ENCODE data around the gene FLNB. TPM values are rescaled to one million over a fixed set of nuclear protein-coding genes. Genes with fewer than 3 reads are reported as not detected.
A peak's percentile ranks its signal among the peaks of the same experiment; 100 is the strongest.

FLNB gene
- total RNA-seq, 1 experiment from 2014 or later = 127 TPM

DNA sequence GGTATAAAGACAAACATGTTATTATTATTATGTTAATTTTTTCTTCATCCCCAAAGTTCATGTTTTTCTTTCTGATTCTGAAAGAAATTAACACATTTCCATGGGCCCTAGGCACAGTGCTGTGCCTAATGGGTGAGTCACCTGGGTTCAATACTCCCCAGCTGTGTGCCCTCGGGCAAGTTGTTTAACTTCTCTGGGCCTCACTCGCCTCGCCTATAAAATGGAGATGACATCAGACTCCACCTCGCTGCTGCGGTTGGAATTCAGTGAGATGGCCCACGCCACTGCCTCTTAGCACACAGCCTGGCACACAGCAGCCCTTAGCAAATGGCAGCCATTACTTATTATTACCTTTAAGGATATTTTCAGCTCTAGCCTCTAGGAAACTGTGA, 179.9 kb downstream of the FLNB start:
- ChIA-PET POLR2A (interaction anchor here (0.7 to 1.0 kb wide), 2 partner anchors 61 to 118 kb away, joined by 3 to 7 read pairs; partner anchors contain the start of genes HTD2 and RPP14), CTCF (interaction anchor here (0.5 to 8.1 kb wide), 52 partner anchors 9 to 450 kb away, joined by 3 to 126 read pairs (median 4); partner anchors contain the start of genes ABHD6, DNASE1L3, FLNB and HTD2)
- Mint-ChIP-seq H3K27ac (no peak overlapping the region; the same call in 1 of the 2 replicates), H3K27me3 (ENCODE audit: low read depth) (no peaks in the 10 kb centered on the region), H3K9me3 (no peaks in the 10 kb centered on the region), H3K4me1 (peaks cover 16% of the 10 kb centered on the region), H3K36me3 (no peaks in the 10 kb centered on the region), H3K4me3 (no peak overlapping the region)
- DNase-seq (ENCODE audit: low spot score) (no peak), ATAC-seq (no peak)
- TF ChIP-seq, protein P1, sequence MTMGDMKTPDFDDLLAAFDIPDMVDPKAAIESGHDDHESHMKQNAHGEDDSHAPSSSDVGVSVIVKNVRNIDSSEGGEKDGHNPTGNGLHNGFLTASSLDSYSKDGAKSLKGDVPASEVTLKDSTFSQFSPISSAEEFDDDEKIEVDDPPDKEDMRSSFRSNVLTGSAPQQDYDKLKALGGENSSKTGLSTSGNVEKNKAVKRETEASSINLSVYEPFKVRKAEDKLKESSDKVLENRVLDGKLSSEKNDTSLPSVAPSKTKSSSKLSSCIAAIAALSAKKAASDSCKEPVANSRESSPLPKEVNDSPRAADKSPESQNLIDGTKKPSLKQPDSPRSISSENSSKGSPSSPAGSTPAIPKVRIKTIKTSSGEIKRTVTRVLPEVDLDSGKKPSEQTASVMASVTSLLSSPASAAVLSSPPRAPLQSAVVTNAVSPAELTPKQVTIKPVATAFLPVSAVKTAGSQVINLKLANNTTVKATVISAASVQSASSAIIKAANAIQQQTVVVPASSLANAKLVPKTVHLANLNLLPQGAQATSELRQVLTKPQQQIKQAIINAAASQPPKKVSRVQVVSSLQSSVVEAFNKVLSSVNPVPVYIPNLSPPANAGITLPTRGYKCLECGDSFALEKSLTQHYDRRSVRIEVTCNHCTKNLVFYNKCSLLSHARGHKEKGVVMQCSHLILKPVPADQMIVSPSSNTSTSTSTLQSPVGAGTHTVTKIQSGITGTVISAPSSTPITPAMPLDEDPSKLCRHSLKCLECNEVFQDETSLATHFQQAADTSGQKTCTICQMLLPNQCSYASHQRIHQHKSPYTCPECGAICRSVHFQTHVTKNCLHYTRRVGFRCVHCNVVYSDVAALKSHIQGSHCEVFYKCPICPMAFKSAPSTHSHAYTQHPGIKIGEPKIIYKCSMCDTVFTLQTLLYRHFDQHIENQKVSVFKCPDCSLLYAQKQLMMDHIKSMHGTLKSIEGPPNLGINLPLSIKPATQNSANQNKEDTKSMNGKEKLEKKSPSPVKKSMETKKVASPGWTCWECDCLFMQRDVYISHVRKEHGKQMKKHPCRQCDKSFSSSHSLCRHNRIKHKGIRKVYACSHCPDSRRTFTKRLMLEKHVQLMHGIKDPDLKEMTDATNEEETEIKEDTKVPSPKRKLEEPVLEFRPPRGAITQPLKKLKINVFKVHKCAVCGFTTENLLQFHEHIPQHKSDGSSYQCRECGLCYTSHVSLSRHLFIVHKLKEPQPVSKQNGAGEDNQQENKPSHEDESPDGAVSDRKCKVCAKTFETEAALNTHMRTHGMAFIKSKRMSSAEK (CRISPR knock-in tag; IDR thresholded peaks at IDR 0.05; ENCODE audit: borderline replicate concordance) = no peak

DNA sequence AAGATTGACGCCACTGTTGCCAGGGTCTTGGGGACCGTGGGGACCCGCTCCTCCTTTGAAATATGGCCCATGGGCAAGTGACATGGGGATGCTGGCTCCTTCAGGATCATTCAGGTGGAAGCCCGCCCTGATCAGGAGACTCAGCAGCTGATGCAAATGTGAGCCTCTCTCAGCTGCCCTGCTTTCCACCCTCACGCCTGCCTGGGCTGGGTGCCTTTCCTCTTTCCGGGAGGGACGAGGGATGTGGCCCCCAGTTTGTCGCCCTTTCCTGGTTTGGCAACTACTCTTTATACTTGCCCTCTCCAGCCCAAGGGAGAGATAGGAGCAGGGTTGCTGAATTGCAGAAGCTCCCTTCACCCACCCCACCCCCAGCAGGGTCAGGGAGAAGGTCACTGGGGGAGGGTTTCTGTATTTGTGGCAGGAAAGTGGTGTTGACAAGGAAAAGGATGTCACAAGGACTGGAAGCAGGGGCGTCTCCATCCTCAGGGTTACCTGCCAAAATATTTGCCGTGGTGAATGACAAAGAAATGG, 180.8 kb downstream of the FLNB start:
- peaks cover 16% of the 10 kb centered on the region for H3K4me1 Mint-ChIP-seq
- no peaks in the 10 kb centered on the region for H3K27me3 Mint-ChIP-seq (ENCODE audit: low read depth)
- TF ChIP-seq TP53 (CRISPR knock-in tag; IDR thresholded peaks at IDR 0.05) (no peak), GABPB1 (CRISPR knock-in tag; IDR thresholded peaks at IDR 0.05) (peak; percentile 51)
- H3K36me3 Mint-ChIP-seq = no peaks in the 10 kb centered on the region
- DNase-seq (ENCODE audit: low spot score) = no peak
- H3K4me3 Mint-ChIP-seq = no peak overlapping the region
- ATAC-seq = no peak
- CTCF ChIA-PET = interaction anchor here (0.9 to 8.1 kb wide), 10 partner anchors 12 to 338 kb away, joined by 3 to 126 read pairs (median 11); partner anchors contain the start of genes HTD2, KCTD6 and RPP14
- no peak overlapping the region for H3K27ac Mint-ChIP-seq
- POLR2A ChIA-PET = interaction anchor here (1.7 kb wide), 1 partner anchor 117 kb away, joined by 4 read pairs; the partner anchor contains the start of genes HTD2 and RPP14
- no peaks in the 10 kb centered on the region for H3K9me3 Mint-ChIP-seq

DNA sequence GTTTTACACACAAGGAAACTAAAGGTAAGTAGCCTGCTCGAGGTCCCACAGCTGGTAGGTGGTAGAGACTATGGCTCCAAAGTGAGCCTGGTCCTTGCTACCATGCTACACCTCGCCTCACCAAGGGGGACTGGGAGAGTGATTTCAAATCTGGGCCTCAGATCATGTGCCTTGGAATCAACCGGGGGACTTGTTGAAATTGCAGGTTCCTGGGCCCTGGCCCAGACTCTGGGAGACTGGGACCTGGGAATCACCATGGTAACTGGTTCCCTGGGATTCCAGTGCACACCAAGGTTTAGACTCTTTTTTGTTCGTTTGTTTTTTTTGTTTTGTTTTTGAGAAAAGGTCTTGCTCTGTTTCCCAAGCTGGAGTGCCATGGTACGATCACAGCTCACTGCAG, 181.5 kb downstream of the FLNB start:
- H3K27ac Mint-ChIP-seq = no peak overlapping the region
- no peaks in the 10 kb centered on the region for H3K27me3 Mint-ChIP-seq (ENCODE audit: low read depth)
- POLR2A ChIA-PET = interaction anchor here (1.7 kb wide), 1 partner anchor 116 kb away, joined by 4 read pairs; the partner anchor contains the start of genes HTD2 and RPP14
- DNase-seq (ENCODE audit: low spot score) = no peak
- peaks cover 16% of the 10 kb centered on the region for H3K4me1 Mint-ChIP-seq
- TF ChIP-seq, protein P2, sequence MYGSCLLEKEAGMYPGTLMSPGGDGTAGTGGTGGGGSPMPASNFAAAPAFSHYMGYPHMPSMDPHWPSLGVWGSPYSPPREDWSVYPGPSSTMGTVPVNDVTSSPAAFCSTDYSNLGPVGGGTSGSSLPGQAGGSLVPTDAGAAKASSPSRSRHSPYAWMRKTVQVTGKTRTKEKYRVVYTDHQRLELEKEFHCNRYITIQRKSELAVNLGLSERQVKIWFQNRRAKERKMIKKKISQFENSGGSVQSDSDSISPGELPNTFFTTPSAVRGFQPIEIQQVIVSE (CRISPR knock-in tag; IDR thresholded peaks at IDR 0.05; ENCODE audit: borderline replicate concordance) = no peak
- TF ChIP-seq CREB1 (CRISPR knock-in tag; IDR thresholded peaks at IDR 0.05) (no peak), EMX1 (CRISPR knock-in tag; IDR thresholded peaks at IDR 0.05) (no peak), IRF2 (CRISPR knock-in tag; IDR thresholded peaks at IDR 0.05; ENCODE audit: borderline replicate concordance, low read depth) (no peak), GRHL2 (CRISPR knock-in tag; IDR thresholded peaks at IDR 0.05; ENCODE audit: insufficient replicate concordance, severe bottlenecking) (no peak), ZBTB21 (CRISPR knock-in tag; IDR thresholded peaks at IDR 0.05; ENCODE audit: borderline replicate concordance) (no peak), ZNF232 (CRISPR knock-in tag; IDR thresholded peaks at IDR 0.05) (no peak), TEAD4 (CRISPR knock-in tag; IDR thresholded peaks at IDR 0.05) (no peak)
- TF ChIP-seq, protein P1 (CRISPR knock-in tag; IDR thresholded peaks at IDR 0.05; ENCODE audit: borderline replicate concordance) = no peak
- TF ChIP-seq, protein P3, sequence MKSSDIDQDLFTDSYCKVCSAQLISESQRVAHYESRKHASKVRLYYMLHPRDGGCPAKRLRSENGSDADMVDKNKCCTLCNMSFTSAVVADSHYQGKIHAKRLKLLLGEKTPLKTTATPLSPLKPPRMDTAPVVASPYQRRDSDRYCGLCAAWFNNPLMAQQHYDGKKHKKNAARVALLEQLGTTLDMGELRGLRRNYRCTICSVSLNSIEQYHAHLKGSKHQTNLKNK (CRISPR knock-in tag; IDR thresholded peaks at IDR 0.05) = no peak
- TF ChIP-seq, protein P4, sequence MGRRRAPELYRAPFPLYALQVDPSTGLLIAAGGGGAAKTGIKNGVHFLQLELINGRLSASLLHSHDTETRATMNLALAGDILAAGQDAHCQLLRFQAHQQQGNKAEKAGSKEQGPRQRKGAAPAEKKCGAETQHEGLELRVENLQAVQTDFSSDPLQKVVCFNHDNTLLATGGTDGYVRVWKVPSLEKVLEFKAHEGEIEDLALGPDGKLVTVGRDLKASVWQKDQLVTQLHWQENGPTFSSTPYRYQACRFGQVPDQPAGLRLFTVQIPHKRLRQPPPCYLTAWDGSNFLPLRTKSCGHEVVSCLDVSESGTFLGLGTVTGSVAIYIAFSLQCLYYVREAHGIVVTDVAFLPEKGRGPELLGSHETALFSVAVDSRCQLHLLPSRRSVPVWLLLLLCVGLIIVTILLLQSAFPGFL (CRISPR knock-in tag; IDR thresholded peaks at IDR 0.05; ENCODE audit: borderline replicate concordance) = no peak
- TF ChIP-seq, protein P5, sequence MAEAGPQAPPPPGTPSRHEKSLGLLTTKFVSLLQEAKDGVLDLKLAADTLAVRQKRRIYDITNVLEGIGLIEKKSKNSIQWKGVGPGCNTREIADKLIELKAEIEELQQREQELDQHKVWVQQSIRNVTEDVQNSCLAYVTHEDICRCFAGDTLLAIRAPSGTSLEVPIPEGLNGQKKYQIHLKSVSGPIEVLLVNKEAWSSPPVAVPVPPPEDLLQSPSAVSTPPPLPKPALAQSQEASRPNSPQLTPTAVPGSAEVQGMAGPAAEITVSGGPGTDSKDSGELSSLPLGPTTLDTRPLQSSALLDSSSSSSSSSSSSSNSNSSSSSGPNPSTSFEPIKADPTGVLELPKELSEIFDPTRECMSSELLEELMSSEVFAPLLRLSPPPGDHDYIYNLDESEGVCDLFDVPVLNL (CRISPR knock-in tag; IDR thresholded peaks at IDR 0.05; ENCODE audit: borderline replicate concordance, low read depth) = no peak
- ATAC-seq = no peak
- H3K36me3 Mint-ChIP-seq = no peaks in the 10 kb centered on the region
- CTCF ChIA-PET = interaction anchor here (1.3 to 8.1 kb wide), 6 partner anchors 12 to 124 kb away, joined by 3 to 126 read pairs (median 82); partner anchors contain the start of genes HTD2 and RPP14
- no peak overlapping the region for H3K4me3 Mint-ChIP-seq
- H3K9me3 Mint-ChIP-seq = no peaks in the 10 kb centered on the region
